GM19455 (cell line): ENCODE data around the gene NFATC2.

Experiments used
- ATAC-seq: cut with Tn5 transposase; IDR thresholded peaks from one replicate; pipeline ENCODE4 v1.9.1; 2021; ENCODE audit not compliant: unreplicated experiment

Gene NFATC2

DNA sequence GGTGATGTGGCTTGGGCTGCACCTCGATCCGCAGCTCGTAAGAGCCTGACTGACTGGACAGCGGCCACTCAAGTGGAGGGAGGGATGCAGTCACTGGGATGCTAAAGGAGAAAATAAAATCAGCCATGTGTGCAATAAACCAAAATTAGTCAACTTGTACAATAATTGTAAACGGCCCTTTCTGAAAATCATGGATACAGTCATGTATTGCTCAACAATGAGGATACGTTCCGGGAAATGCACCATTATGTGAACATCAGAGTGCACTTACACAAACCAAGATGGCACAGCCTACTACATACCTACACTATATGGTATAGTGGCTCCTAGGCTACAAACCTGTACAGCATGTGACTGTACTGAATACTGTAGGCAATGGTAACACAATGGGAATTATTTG is 25.7 kb downstream of the NFATC2 start:
- no peak for ATAC-seq

GRCh38 chr20:51514836-51515235 is 27.7 kb downstream of the NFATC2 start:
- ATAC-seq, result no peak

GRCh38 chr20:51514249-51514648 is 28.3 kb downstream of the NFATC2 start:
- ATAC-seq, result no peak

- no peak for ATAC-seq
Observed at GRCh38 chr20:51513545-51513944, 29.0 kb downstream of the NFATC2 start.

- no peak for ATAC-seq
Observed at GRCh38 chr20:51512645-51513044, 29.9 kb downstream of the NFATC2 start.

DNA sequence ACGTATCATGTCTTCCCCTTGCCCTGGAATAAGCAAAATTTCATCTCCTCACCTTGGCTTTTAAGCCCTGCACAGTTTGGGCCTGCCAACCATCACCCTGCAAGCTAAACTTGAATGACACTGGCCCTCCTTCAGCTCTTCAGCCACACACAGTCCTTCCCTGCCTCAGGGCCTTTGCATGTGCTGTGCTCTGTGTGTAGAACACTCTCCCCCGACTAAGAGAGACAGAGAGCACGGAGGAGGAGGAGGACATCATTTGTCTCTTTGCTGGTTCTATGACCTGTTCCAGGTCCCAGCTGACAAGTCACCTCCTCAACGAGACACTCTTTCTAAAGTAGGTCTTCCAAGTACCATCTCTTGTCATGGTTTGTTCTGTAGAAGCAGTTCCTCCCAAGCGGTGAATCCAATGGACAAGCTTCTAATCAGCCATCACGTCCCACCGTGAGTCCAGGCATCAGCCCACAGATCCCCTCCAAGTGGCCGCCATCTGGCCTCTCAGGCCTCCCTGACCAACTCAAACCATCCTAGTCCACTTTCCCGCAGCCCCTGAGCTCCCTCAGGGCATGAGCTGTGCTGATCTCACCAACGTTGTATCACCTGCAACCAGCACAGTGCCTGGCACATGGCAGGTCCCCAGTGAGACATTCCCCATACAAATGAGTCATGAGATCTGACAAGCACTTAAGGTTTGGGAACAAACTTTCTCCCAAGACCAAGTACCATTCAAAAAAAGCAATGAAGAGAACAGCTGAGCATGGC is 30.5 kb downstream of the NFATC2 start:
- ATAC-seq, result no peak

DNA sequence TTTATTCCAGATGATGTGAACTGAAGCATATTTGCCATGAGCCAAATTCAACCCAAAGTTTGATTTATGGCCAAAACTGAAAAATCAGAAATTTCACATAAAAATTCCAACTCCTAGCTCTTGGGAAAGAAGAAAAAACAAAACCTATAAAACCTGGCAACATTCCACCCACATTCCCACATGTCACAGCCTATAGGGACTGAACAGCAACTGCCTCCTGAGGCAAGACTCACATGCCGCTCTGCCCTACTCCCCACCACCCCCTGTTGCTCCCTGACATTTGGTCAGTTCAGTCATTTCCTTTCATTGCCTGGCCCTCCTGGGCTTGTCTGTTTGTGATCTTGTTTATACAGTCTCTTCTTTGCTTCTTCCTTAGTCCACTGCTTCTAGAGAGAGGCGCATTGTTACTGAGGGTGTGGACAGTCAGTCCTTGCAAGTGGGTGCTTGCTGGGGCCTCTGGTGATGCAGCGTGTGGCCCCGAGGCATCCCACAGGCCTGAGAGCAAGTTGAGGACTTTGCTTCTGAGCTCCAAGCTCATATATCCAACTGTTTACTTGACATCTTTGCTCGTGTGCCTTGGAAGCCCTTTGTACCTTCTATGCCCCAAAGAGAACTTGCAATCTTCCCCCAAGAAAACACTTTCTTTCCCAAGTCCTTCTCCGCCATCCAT is 31.4 kb downstream of the NFATC2 start:
- ATAC-seq, result no peak

GRCh38 chr20:51510169-51510568 is 32.4 kb downstream of the NFATC2 start:
- ATAC-seq, result no peak

DNA sequence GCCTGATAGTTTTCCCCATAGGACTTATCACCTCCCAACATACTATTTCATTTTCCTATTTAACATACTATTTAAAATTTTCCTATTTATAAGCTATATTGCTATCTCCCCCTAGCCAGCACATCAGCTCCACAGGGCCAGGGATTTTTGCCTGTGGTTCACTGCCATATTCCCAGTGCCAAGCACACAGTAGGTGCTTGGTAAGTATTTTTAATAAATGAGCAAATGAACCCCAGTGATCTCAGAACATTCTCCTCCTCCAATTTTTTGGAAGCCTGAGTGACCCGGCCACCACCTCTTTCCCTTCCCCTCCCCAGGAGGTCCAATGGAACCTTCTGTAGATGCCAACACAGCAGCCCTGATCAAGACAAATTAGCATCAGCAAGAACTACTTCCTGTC is 33.3 kb downstream of the NFATC2 start:
- no peak for ATAC-seq

GRCh38 chr20:51508780-51509179 is 33.7 kb downstream of the NFATC2 start:
- ATAC-seq, result no peak

- ATAC-seq, result no peak
Observed at GRCh38 chr20:51508158-51508557, 34.4 kb downstream of the NFATC2 start.

DNA sequence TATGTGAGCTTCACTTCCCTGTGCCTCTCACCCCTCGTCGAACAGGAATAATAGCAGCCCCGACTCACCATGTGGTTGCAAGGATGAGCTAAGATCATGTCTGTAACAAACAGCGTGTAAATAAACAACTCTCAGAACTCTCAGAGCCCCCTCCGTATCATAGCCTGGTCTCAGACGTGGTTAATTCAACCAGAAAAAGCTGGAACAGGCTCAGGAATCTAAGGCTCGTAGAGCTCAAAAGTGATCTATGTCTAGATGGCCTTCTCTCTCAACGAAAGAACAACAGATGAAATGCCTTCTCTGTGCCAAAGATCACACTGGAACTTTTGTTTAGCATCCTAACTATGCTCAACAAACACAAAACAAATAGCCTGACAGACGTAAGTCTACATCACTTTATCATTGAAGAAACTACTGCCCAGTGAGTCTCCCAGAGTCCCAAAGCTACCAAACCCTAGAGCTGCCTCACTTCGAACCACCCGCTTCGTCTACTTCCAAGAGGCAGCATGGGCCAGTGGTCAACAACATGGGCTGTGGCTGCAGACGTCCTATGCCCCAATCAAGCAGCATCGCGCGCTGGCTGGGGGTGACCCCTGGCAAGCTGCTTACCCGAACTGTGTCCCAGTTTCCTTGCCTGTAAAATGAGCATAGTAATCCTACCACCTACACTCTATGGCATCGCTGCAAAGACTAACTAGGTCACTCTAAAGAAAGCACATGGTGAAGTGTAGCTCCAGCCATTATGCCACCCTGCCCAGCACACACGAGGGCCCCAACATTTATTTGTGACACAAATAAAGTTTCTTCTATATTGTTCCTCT is 35.1 kb downstream of the NFATC2 start:
- ATAC-seq, result no peak

DNA sequence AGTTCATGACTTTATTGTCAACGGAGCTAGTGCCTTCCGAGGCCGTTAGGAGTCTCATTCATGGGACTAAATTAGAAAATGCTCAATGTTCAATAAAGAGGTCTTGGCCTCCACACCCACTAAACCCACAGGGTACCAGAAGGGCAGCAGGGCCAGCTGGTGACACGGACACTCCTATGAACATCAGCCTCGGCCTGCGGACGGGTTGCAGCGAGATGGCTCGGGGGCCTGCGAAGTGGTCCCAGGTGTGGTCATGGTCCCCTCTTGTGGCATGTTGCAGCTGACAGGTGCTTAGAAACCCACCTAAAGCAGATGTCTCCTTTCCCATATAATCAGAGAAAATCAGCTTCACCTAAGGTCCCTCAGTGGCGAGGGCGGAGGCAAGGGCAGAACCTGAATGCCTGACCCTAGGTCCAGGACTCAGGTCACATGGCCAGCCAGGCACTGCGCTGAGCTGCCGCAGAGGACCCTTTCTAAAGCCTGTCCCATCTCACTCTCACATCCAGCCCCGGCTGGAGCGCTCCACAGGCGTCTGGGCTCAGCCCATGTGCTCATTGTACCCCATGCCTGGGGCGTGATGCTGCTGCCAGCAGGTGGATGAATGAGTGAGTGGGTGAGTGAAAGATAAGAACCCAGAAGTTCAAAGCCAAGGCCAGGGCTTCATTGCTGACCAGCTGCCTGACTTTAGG is 35.8 kb downstream of the NFATC2 start:
- no peak for ATAC-seq

- ATAC-seq, result no peak
Observed at GRCh38 chr20:51505566-51505965, 37.0 kb downstream of the NFATC2 start.

DNA sequence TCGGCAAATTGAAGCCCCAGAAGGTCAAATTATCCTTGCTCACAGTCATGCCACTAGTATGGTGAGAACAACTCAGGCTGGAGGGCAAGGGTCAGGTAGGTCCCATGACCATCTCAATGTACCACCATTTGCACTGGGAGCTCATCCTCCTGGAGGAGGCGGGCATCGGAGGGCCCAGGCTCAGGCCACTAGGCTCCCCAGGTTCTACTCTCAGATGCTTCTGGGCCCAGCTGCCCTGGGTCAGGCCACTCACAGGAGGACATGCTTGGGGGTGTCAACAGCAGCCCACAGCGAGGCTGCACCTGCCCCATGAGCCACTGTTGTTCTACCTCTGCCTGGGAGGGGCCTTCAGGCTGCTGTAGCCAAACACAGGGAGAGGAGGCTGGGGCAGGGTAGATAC is 39.1 kb downstream of the NFATC2 start:
- ATAC-seq, result no peak

DNA sequence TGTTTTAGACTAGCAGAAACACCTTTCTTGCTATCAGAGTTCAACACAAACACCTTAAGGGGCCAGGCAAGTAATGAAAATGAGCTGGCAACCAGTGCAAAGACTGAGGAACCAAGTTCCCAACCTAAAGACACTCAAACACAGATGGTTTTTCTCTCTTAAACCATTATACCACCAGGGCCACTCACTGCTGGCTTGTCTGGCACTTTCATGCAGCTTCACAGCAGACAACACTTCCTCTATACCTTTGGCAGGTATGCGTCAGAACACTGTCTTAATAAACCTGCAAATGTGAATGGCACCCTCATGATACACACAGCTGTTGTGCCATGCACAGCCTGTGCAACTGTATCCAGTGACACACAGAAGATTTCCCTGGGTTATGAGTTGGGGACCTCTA is 41.6 kb downstream of the NFATC2 start:
- no peak for ATAC-seq

GRCh38 chr20:51500311-51500710 is 42.2 kb downstream of the NFATC2 start:
- ATAC-seq, result peak; percentile 50

DNA sequence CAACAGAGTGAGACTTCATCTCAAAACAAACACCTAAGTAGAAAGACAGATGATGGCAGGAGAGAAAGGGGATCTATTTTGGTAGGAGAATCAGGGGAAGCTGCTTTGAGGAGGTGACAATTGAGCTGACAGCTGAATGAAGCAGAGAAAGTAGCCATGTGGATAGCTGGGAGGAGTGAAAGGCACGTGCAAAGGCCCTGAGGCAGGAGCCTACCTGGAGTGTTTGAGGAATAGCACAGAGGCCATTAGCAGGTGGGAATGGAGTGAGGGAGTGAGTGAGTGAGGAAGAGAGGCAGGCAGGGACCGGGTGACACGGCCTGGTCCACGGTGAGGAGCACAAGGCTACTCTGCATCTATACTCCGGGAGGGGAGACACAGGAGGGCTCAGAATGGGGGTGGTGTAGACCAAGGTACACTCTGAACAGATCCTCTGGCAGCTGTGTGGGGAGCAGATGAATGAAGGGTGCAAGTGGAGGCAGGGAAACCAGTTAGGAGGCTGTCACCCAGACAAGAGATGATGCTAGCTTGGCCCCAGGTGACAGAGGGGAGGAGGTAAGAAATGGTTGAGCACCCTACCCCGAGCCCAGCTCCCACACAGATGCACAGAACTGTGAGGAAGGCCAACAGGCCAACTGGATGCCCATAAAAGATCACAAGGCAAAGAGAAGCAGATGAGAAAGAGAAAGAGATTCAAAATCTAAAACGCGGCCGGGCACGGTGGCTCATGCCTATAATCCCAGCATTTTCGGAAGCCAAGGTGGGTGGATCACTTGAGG is 43.6 kb downstream of the NFATC2 start:
- ATAC-seq, result no peak

DNA sequence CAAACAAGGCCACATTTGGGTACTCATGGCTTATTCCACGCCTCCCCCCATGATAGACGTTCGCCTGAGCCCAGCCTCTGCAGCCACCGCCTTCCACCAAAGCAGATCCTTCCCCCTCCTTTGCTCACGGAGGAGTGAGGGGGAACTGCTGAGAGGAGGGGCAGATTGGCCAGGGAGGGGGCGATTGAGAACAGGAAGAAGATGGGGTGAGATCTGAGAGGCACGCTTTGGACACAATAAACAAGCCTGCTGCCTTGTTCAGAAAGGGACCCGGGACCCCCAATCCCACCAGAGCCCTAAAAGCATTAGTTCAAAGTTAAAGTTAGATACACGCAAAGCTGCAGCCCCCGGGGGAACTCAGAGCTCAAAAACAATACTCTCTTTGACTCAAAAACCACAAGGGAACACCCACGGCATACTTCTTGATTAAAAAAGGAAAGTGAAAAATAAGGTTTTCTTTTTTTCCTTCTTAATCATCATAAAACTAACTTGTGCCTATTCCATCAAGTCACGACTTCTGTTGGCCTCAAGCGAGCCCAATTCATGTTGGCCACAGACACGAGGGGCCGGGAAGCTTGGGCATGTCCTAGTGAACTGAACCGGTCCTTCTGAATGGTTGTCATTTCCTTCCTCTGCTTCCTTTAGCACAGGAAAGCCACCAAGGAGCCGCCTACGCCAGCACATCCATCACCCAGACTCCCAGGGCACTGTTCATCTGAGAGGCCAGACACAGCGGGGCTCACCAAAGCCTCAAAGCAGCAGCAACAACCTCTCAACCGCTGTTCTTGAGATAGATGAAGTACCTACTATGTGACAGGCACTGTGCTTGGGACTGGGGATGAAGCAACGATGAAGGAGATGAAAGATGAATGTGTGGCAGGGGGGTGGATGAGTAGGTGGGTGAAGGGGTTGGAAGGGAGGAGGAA is 44.7 kb downstream of the NFATC2 start:
- no peak for ATAC-seq
